Stimulated activated naive CD8-positive, alpha-beta T cell treated with anti-CD3 and anti-CD28 coated beads, Interleukin-15, amount 100 ng/mL, for 72 hours (primary cell): ENCODE results near the gene UMAD1.

Source experiments
- ATAC-seq: fragments of 150-1000 bp; cut with Tn5 transposase; 2 replicates; pipeline ENCODE4 v1.10.0; 2021; ENCODE audit warnings: mild to moderate bottlenecking, moderate library complexity
- DNase-seq, 2 donors: peaks; one replicate each; pipeline ENCODE4 v3.0.0; 2021 to 2022
- H3K27ac Mint-ChIP-seq, 2 donors: one replicate each; pipeline ENCODE4 v1.8.0; 2022; ENCODE audit warnings: mild to moderate bottlenecking in 2 of 2, mixed read lengths in 2 of 2, moderate library complexity in 2 of 2
- H3K27me3 Mint-ChIP-seq: one replicate; pipeline ENCODE4 v1.8.0; 2022; ENCODE audit warnings: mixed read lengths
- H3K4me1 Mint-ChIP-seq: one replicate; pipeline ENCODE4 v1.8.0; 2022; ENCODE audit warnings: mild to moderate bottlenecking, mixed read lengths
- H3K4me3 Mint-ChIP-seq, 2 donors: one replicate each; pipeline ENCODE4 v1.8.0; 2022; ENCODE audit warnings: mild to moderate bottlenecking in 2 of 2, mixed read lengths in 2 of 2, moderate library complexity in 1 of 2
- H3K9me3 Mint-ChIP-seq, 2 donors: one replicate each; pipeline ENCODE4 v1.8.0; 2022; ENCODE audit warnings: mixed read lengths in 2 of 2

UMAD1 gene

GRCh38 chr7:7918736-7919448 lies 278.3 kb downstream of the UMAD1 start:
- no peak for DNase-seq
- Mint-ChIP-seq H3K27me3 (no peaks in the 10 kb centered on the region), H3K9me3 (no peaks in the 10 kb centered on the region), H3K4me3 (no peak overlapping the region), H3K27ac (no peak overlapping the region), H3K4me1 (peaks cover 8% of the 10 kb centered on the region)
- no peak for ATAC-seq

GRCh38 chr7:7919449-7919945 lies 278.9 kb downstream of the UMAD1 start:
- ATAC-seq (no peak), DNase-seq (no peak)
- Mint-ChIP-seq H3K27ac (no peak overlapping the region), H3K4me1 (peaks cover 14% of the 10 kb centered on the region), H3K4me3 (no peak overlapping the region), H3K9me3 (no peaks in the 10 kb centered on the region), H3K27me3 (no peaks in the 10 kb centered on the region)

- no peaks in the 10 kb centered on the region for H3K27me3 Mint-ChIP-seq
- H3K27ac Mint-ChIP-seq: no peak overlapping the region
- peaks cover 14% of the 10 kb centered on the region for H3K4me1 Mint-ChIP-seq
- no peak overlapping the region for H3K4me3 Mint-ChIP-seq
- DNase-seq: no peak
- H3K9me3 Mint-ChIP-seq: no peaks in the 10 kb centered on the region
- no peak for ATAC-seq
Observed at GRCh38 chr7:7920056-7920455, 279.5 kb downstream of the UMAD1 start.

GRCh38 chr7:7920481-7920880 lies 279.9 kb downstream of the UMAD1 start:
- Mint-ChIP-seq H3K27me3 (no peaks in the 10 kb centered on the region), H3K9me3 (no peaks in the 10 kb centered on the region), H3K27ac (no peak overlapping the region), H3K4me3 (no peak overlapping the region), H3K4me1 (peaks cover 14% of the 10 kb centered on the region)
- DNase-seq (peak; percentile 5 to 28), ATAC-seq (peak; percentile 97)

- peaks cover 14% of the 10 kb centered on the region for H3K4me1 Mint-ChIP-seq
- no peaks in the 10 kb centered on the region for H3K9me3 Mint-ChIP-seq
- H3K27ac Mint-ChIP-seq: no peak overlapping the region
- ATAC-seq: no peak
- DNase-seq: no peak
- no peak overlapping the region for H3K4me3 Mint-ChIP-seq
- no peaks in the 10 kb centered on the region for H3K27me3 Mint-ChIP-seq
Observed at GRCh38 chr7:7921830-7922229, 281.3 kb downstream of the UMAD1 start.

- Mint-ChIP-seq H3K4me3 (no peak overlapping the region), H3K27ac (no peak overlapping the region), H3K27me3 (no peaks in the 10 kb centered on the region), H3K9me3 (no peaks in the 10 kb centered on the region), H3K4me1 (peaks cover 14% of the 10 kb centered on the region)
- DNase-seq: no peak
- no peak for ATAC-seq
Observed at GRCh38 chr7:7922684-7923385, 282.3 kb downstream of the UMAD1 start.

- Mint-ChIP-seq H3K4me1 (peaks cover 14% of the 10 kb centered on the region), H3K27me3 (no peaks in the 10 kb centered on the region), H3K9me3 (no peaks in the 10 kb centered on the region), H3K27ac (no peak overlapping the region), H3K4me3 (no peak overlapping the region)
- no peak for ATAC-seq
- DNase-seq: no peak
Observed at GRCh38 chr7:7923818-7924217, 283.3 kb downstream of the UMAD1 start.

- no peak overlapping the region for H3K4me3 Mint-ChIP-seq
- ATAC-seq: peak; percentile 28
- no peak for DNase-seq
- no peak overlapping the region for H3K27ac Mint-ChIP-seq
- peaks cover 14% of the 10 kb centered on the region for H3K4me1 Mint-ChIP-seq
- H3K27me3 Mint-ChIP-seq: no peaks in the 10 kb centered on the region
- H3K9me3 Mint-ChIP-seq: no peaks in the 10 kb centered on the region
Observed at GRCh38 chr7:7924303-7924702, 283.8 kb downstream of the UMAD1 start.
